Kidney (tissue), 14 donors: Measurements from ENCODE around the gene CDH7. TPM values are rescaled to one million over a fixed set of nuclear protein-coding genes. Genes with fewer than 3 reads are reported as not detected.

Experiments
- DNase-seq, 5 donors: peaks; one replicate each; pipeline ENCODE4 v3.0.0-alpha.2; 2013 to 2020
- FAIRE-seq: peaks from 2 replicates; lab custom pipeline; 2012; peaks lifted over from hg19 to GRCh38; lab: Jason Lieb, UNC
- H3K27ac ChIP-seq, 2 donors: one replicate each; pipeline ENCODE4 v1.7.0; 2013; ENCODE audit warnings: low read depth in 2 of 2, low read length in 2 of 2, inconsistent platforms in 1 of 2
- H3K27me3 ChIP-seq: one replicate; pipeline ENCODE4 v1.7.1; 2013; ENCODE audit warnings: low read length, inconsistent platforms; ENCODE audit not compliant: control insufficient read depth, insufficient read depth
- H3K36me3 ChIP-seq, 3 donors: one replicate each; pipeline versions ENCODE4 v1.7.0 to v1.7.1; 2013; ENCODE audit warnings: low read length in 3 of 3, control low read depth in 1 of 3, inconsistent platforms in 1 of 3; ENCODE audit not compliant: insufficient read depth in 3 of 3, control insufficient read depth in 2 of 3
- H3K4me1 ChIP-seq, 3 donors: one replicate each; pipeline versions ENCODE4 v1.7.0 to v1.7.1; 2013; ENCODE audit warnings: low read length in 3 of 3, inconsistent platforms in 1 of 3, low read depth in 1 of 3; ENCODE audit not compliant: control insufficient read depth in 2 of 3, insufficient read depth in 2 of 3
- H3K4me3 ChIP-seq, 3 donors: one replicate each; pipeline versions ENCODE4 v1.7.0 to v1.8.1; 2013; ENCODE audit warnings: low read length in 3 of 3, control low read depth in 1 of 3, inconsistent platforms in 1 of 3
- H3K9ac ChIP-seq, 3 donors: one replicate each; pipeline versions ENCODE4 v1.7.0 to v1.7.1; 2013; ENCODE audit warnings: low read length in 3 of 3, control low read depth in 1 of 3, inconsistent platforms in 1 of 3
- H3K9me3 ChIP-seq, 3 donors: one replicate each; pipeline versions ENCODE4 v1.7.0 to v1.7.1; 2013; ENCODE audit warnings: low read length in 3 of 3, control low read depth in 1 of 3, inconsistent platforms in 1 of 3; ENCODE audit not compliant: control insufficient read depth in 2 of 3, insufficient read depth in 1 of 3
- CTCF ChIP-seq: IDR thresholded peaks from 3 replicates; pipeline ENCODE4 v1.5.1; 2012; ENCODE audit warnings: mild to moderate bottlenecking, moderate library complexity, borderline replicate concordance; ENCODE audit not compliant: insufficient read depth; ENCODE audit errors: extremely low read depth
- intact Hi-C: fragments of 100-400 bp; cut with DNase I; formaldehyde crosslinking; loops from one replicate; pipeline ENCODE4 v1.11.1; 2022
- polyA plus RNA-seq: library from polyadenylated mRNA; stranded (reverse); fragments of 350-450 nt; fragmentation: Illumina TruSeq; extraction: RNeasy Lipid Tissue Mini Kit (QIAGEN cat#74804); gene quantifications from one replicate; pipeline ENCODE4 v1.2.3, GENCODE V29; 2014; ENCODE audit warnings: low read depth, low replicate concordance; ENCODE audit not compliant: insufficient read depth
- total RNA-seq: library from RNA; stranded (reverse); fragmentation: NEBNext Ultra II Directional; extraction: Animal tissue kit (Norgen Biotek cat#: 25700); gene quantifications from one replicate; pipeline ENCODE4 v1.2.1, GENCODE V29; 2021
- donor health status: control.
- donor health status: control.
- donor health status: control.
- donor health status: control.
- donor health status: control.
- donor health status: DM: yes; HTN: yes; CAD: no.
- donor health status: Normal renal cell carcinoma (clear cell type).

CDH7 gene
- total and polyA plus RNA-seq, 2 donors from 2014 or later: not detected

- intact Hi-C loops: no loop called here
- H3K36me3 ChIP-seq: no peaks in the 10 kb centered on the region
- no peak overlapping the region for H3K9ac ChIP-seq
- no peaks in the 10 kb centered on the region for H3K27me3 ChIP-seq
- TF ChIP-seq CTCF: no peak
- H3K4me1 ChIP-seq: no peaks in the 10 kb centered on the region
- DNase-seq: no peak
- no peak overlapping the region for H3K4me3 ChIP-seq
- no peak for FAIRE-seq
- H3K9me3 ChIP-seq: no peaks in the 10 kb centered on the region
- no peak overlapping the region for H3K27ac ChIP-seq
Observed at GRCh38 chr18:65786474-65786873, 35.7 kb downstream of the CDH7 start.

- intact Hi-C loops: no loop called here
- no peak overlapping the region for H3K4me3 ChIP-seq
- no peak overlapping the region for H3K27ac ChIP-seq
- DNase-seq (no peak), FAIRE-seq (no peak)
- TF ChIP-seq CTCF: no peak
- no peaks in the 10 kb centered on the region for H3K9me3 ChIP-seq
- H3K27me3 ChIP-seq: no peaks in the 10 kb centered on the region
- H3K9ac ChIP-seq: no peak overlapping the region
- H3K36me3 ChIP-seq: no peaks in the 10 kb centered on the region
- no peaks in the 10 kb centered on the region for H3K4me1 ChIP-seq
Observed at GRCh38 chr18:65788373-65788772, 37.6 kb downstream of the CDH7 start.

GRCh38 chr18:65790604-65791003 lies 39.8 kb downstream of the CDH7 start:
- Histone ChIP-seq H3K27me3 (no peaks in the 10 kb centered on the region), H3K4me3 (no peak overlapping the region), H3K9ac (no peak overlapping the region), H3K9me3 (no peaks in the 10 kb centered on the region), H3K36me3 (no peaks in the 10 kb centered on the region), H3K27ac (no peak overlapping the region), H3K4me1 (no peaks in the 10 kb centered on the region)
- no peak for TF ChIP-seq CTCF
- DNase-seq: no peak
- FAIRE-seq: no peak
- intact Hi-C loops: no loop called here

- no peak overlapping the region for H3K27ac ChIP-seq
- no peak overlapping the region for H3K9ac ChIP-seq
- no peak for TF ChIP-seq CTCF
- intact Hi-C loops: no loop called here
- FAIRE-seq (no peak), DNase-seq (no peak)
- H3K4me1 ChIP-seq: no peaks in the 10 kb centered on the region
- H3K4me3 ChIP-seq: no peak overlapping the region
- H3K9me3 ChIP-seq: no peaks in the 10 kb centered on the region
- H3K27me3 ChIP-seq: no peaks in the 10 kb centered on the region
- H3K36me3 ChIP-seq: no peaks in the 10 kb centered on the region
Observed at GRCh38 chr18:65791719-65792118, 40.9 kb downstream of the CDH7 start.
